B cell (primary cell): Measurements from ENCODE around the gene GDF9. TPM values are rescaled to one million over a fixed set of nuclear protein-coding genes. Genes with fewer than 3 reads are reported as not detected.

Experiments
- ATAC-seq: fragments of 200-7000 bp; cut with Tn5 transposase; one replicate; pipeline ENCODE4 v1.10.0; 2021; ENCODE audit warnings: low read depth, mild to moderate bottlenecking, moderate number of reproducible peaks, moderate library complexity
- CTCF ChIA-PET: fragments of 350-600 bp; sonication (Branson Sonifier 250); formaldehyde crosslinking; loops from one replicate; lab custom pipeline; 2021; ENCODE audit warnings: antibody characterized with exemption, inconsistent platforms; lab: Charles Lee
- POLR2A ChIA-PET: fragments of 350-600 bp; sonication (Branson Sonifier 250); formaldehyde crosslinking; loops from one replicate; lab custom pipeline; 2021; ENCODE audit warnings: antibody characterized with exemption; lab: Charles Lee
- DNase-seq: peaks from one replicate; pipeline ENCODE4 v3.0.0; 2013
- H2AFZ ChIP-seq: 2 replicates; pipeline ENCODE4 v1.6.1; 2012; ENCODE audit warnings: mild to moderate bottlenecking, low read depth, low read length; ENCODE audit not compliant: insufficient read depth, poor library complexity, severe bottlenecking
- H3K27ac ChIP-seq, 2 donors: 1 replicate in 1 of 2; 2 replicates in 1 of 2; pipeline ENCODE4 v1.5.1; 2012 to 2013; ENCODE audit warnings: low read length in 2 of 2, mild to moderate bottlenecking in 2 of 2, moderate library complexity in 1 of 2
- H3K27me3 ChIP-seq, 4 experiments: fragments of 200-600 bp in 1 of 4; sonication (generic) in 1 of 4; replicated peaks in 1 of 4; 1 replicate in 2 of 4; 2 replicates in 2 of 4; pipeline versions ENCODE4 v1.6.1 to v1.7.0; 2013 to 2016; ENCODE audit warnings: low read length in 3 of 4, mild to moderate bottlenecking in 2 of 4, mixed read lengths in 1 of 4, moderate library complexity in 1 of 4; ENCODE audit not compliant: insufficient read depth in 4 of 4, control insufficient read depth in 3 of 4; ENCODE audit errors: control extremely low read depth in 1 of 4
- H3K36me3 ChIP-seq, 2 experiments: replicated peaks in 1 of 2; 1 replicate in 1 of 2; 2 replicates in 1 of 2; pipeline versions ENCODE4 v1.6.1 to v1.7.1; 2013; ENCODE audit warnings: low read length in 1 of 2; ENCODE audit not compliant: insufficient read depth in 2 of 2, control insufficient read depth in 1 of 2; ENCODE audit errors: control extremely low read depth in 1 of 2, extremely low read depth in 1 of 2
- H3K4me1 ChIP-seq, 2 donors: fragments of 200-600 bp in 1 of 2; sonication (generic) in 1 of 2; 1 replicate in 1 of 2; 2 replicates in 1 of 2; pipeline versions ENCODE4 v1.5.1 to v1.6.1; 2013 to 2017; ENCODE audit warnings: low read length in 2 of 2; ENCODE audit not compliant: control insufficient read depth in 2 of 2, insufficient read depth in 2 of 2
- H3K4me2 ChIP-seq: replicated peaks from 2 replicates; pipeline ENCODE3; 2012; ENCODE audit warnings: mild to moderate bottlenecking, low read depth, low read length; ENCODE audit not compliant: poor library complexity, severe bottlenecking
- H3K4me3 ChIP-seq, 5 experiments: fragments of 200-600 bp in 1 of 5; sonication (generic) in 1 of 5; 1 replicate in 3 of 5; 2 replicates in 2 of 5; pipeline versions ENCODE4 v1.5.1 to v1.7.0; 2011 to 2016; ENCODE audit warnings: low read length in 4 of 5, mild to moderate bottlenecking in 4 of 5, low read depth in 2 of 5, control low read depth in 1 of 5, moderate library complexity in 1 of 5; ENCODE audit not compliant: insufficient read depth in 1 of 5; ENCODE audit errors: control extremely low read depth in 1 of 5, extremely low read depth in 1 of 5
- H3K79me2 ChIP-seq: fragments of 200-600 bp; sonication (generic); one replicate; pipeline ENCODE4 v1.6.0; 2016; ENCODE audit warnings: low read length; ENCODE audit not compliant: control insufficient read depth, insufficient read depth
- H3K9ac ChIP-seq: fragments of 200-600 bp; sonication (generic); 2 replicates; pipeline ENCODE4 v1.6.1; 2017; ENCODE audit warnings: mild to moderate bottlenecking, low read length, moderate library complexity
- H3K9me3 ChIP-seq, 3 donors: one replicate each; pipeline versions ENCODE4 v1.6.1 to v1.7.1; 2013; ENCODE audit warnings: low read length in 2 of 3; ENCODE audit not compliant: control insufficient read depth in 2 of 3, insufficient read depth in 1 of 3; ENCODE audit errors: control extremely low read depth in 1 of 3
- H4K20me1 ChIP-seq: 2 replicates; pipeline ENCODE4 v1.6.0; 2012; ENCODE audit warnings: mild to moderate bottlenecking, low read length; ENCODE audit not compliant: insufficient read depth, control insufficient read depth, poor library complexity, severe bottlenecking
- H3K27ac Mint-ChIP-seq: one replicate; pipeline ENCODE4 v1.8.0; 2021; ENCODE audit warnings: mixed read lengths
- H3K27me3 Mint-ChIP-seq: one replicate; pipeline ENCODE4 v1.8.0; 2021; ENCODE audit warnings: mixed read lengths
- H3K4me1 Mint-ChIP-seq: one replicate; pipeline ENCODE4 v1.8.0; 2021; ENCODE audit warnings: mixed read lengths
- H3K4me3 Mint-ChIP-seq: one replicate; pipeline ENCODE4 v1.8.0; 2021; ENCODE audit warnings: mixed read lengths
- H3K9me3 Mint-ChIP-seq: one replicate; pipeline ENCODE4 v1.8.0; 2022; ENCODE audit warnings: mixed read lengths; ENCODE audit not compliant: insufficient read depth
- EZH2 ChIP-seq: IDR thresholded peaks from 2 replicates; pipeline ENCODE4 v1.6.1; 2012; ENCODE audit warnings: borderline replicate concordance, low read depth, mild to moderate bottlenecking, moderate library complexity, low read length; ENCODE audit not compliant: insufficient read depth, poor library complexity, severe bottlenecking
- WGBS: methylation state at CpG from one replicate; pipeline ENCODE4 v1.1.5; 2013; ENCODE audit warnings: missing lambda C conversion rate; ENCODE audit not compliant: insufficient coverage; 5-methylcytosine and 5-hydroxymethylcytosine counted together
- intact Hi-C: fragments of 100-400 bp; cut with micrococcal nuclease; formaldehyde crosslinking; loops from one replicate; pipeline ENCODE4 v1.10.0; 2022
- polyA plus RNA-seq: library from polyadenylated mRNA; depleted of rRNA; stranded (reverse); fragments of >200 nt; gene quantifications from 2 replicates; pipeline ENCODE4 v1.2.3, GENCODE V29; 2012
- total RNA-seq, 2 donors: library from RNA; stranded (reverse); fragments of 120-200 nt in 1 of 2; gene quantifications; 1 replicate in 1 of 2; 2 replicates in 1 of 2; pipeline versions ENCODE4 v1.2.3 to v1.2.4, GENCODE V29; 2013 to 2022
- TF ChIP-seq, protein P1 (sequence below): fragments of 200-600 bp; IDR thresholded peaks from one replicate; pipeline ENCODE4 v1.8.0; 2022; ENCODE audit warnings: antibody characterized with exemption, mild to moderate bottlenecking

GDF9 gene
- total and polyA plus RNA-seq, 2 donors (not counting 1 experiment from before 2014, with no cell fraction given): 0.67 to 0.88 TPM

DNA sequence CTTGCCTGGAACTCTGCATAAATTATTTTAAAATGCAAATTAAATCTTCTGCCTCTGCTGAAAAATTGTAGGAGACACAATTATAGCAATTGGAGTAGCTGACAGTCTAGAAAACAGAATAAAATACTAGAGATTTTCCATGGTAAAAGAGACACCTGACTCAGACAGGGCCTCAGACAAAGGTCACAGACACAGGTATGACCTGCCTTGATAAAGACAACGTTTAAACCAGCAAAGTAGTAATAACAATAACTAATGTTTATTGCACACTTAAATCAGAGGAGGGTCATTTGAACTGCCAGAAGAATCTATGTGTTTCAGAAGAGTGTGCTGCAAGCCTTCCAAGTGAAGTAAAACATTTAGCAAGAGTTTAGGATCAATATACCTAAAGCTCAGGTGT, 49.3 kb downstream of the GDF9 start:
- ATAC-seq (no peak), DNase-seq (no peak)
- no peaks in the 10 kb centered on the region for H3K9me3 Mint-ChIP-seq
- ChIA-PET POLR2A (no interaction called here), CTCF (interaction anchor here (1.3 to 6.2 kb wide), 6 partner anchors 9 to 579 kb away, joined by 3 to 66 read pairs (median 6); no protein-coding TSS in a partner anchor)
- H3K79me2 ChIP-seq: no peaks in the 10 kb centered on the region
- H3K9ac ChIP-seq: no peak overlapping the region
- WGBS: no CpG with 5 or more reads among the region's 1 CpG
- H3K4me1 Mint-ChIP-seq: peaks cover 22% of the 10 kb centered on the region
- TF ChIP-seq EZH2: no peak
- TF ChIP-seq, protein P1, sequence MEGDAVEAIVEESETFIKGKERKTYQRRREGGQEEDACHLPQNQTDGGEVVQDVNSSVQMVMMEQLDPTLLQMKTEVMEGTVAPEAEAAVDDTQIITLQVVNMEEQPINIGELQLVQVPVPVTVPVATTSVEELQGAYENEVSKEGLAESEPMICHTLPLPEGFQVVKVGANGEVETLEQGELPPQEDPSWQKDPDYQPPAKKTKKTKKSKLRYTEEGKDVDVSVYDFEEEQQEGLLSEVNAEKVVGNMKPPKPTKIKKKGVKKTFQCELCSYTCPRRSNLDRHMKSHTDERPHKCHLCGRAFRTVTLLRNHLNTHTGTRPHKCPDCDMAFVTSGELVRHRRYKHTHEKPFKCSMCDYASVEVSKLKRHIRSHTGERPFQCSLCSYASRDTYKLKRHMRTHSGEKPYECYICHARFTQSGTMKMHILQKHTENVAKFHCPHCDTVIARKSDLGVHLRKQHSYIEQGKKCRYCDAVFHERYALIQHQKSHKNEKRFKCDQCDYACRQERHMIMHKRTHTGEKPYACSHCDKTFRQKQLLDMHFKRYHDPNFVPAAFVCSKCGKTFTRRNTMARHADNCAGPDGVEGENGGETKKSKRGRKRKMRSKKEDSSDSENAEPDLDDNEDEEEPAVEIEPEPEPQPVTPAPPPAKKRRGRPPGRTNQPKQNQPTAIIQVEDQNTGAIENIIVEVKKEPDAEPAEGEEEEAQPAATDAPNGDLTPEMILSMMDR: no peak
- no peaks in the 10 kb centered on the region for H4K20me1 ChIP-seq
- no peak overlapping the region for H3K27ac Mint-ChIP-seq
- no peak overlapping the region for H3K4me3 ChIP-seq
- H3K4me3 Mint-ChIP-seq: no peak overlapping the region
- peaks cover 0 to 5% (median 0%) of the 10 kb centered on the region in 3 donors for H3K9me3 ChIP-seq
- H3K36me3 ChIP-seq: no peaks in the 10 kb centered on the region
- no peak overlapping the region for H3K27ac ChIP-seq
- H3K27me3 Mint-ChIP-seq: peaks cover 23% of the 10 kb centered on the region
- intact Hi-C loops: loop anchor here (2.0 kb wide), 1 partner anchor 80 kb away; the partner anchor contains the start of gene KIF3A
- no peak overlapping the region for H2AFZ ChIP-seq
- no peak overlapping the region for H3K4me2 ChIP-seq
- peaks cover 0 to 47% (median 22%) of the 10 kb centered on the region in 4 experiments for H3K27me3 ChIP-seq
- H3K4me1 ChIP-seq: peaks cover 24% of the 10 kb centered on the region in 2 donors

DNA sequence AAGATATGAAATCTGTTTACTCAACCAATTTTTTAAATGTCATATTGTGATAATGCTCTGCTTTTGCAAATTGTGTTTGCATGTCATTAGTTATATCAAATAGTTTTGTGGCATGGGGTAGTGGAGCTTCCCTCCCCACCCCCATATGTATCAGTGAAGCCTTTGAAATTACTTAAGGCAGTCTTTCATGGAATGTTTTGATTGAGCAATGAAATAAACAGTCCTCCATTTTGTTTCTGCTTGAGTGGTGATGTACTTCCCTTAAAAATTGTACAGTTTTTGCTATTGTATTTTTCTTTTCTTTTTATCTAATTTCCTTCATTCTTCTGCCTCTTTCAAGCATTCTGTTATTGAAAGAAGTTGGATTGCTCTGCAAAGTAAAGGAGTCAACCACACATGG, 49.7 kb downstream of the GDF9 start:
- POLR2A ChIA-PET: no interaction called here

More for the DNA sequence above, 49.7 kb downstream of the GDF9 start:
- H3K27ac Mint-ChIP-seq: no peak overlapping the region
- H3K4me1 ChIP-seq: peaks cover 24% of the 10 kb centered on the region in 2 donors
- H3K27ac ChIP-seq: no peak overlapping the region
- CTCF ChIA-PET: interaction anchor here (1.6 to 1.8 kb wide), 2 partner anchors 432 to 578 kb away, joined by 3 to 7 read pairs; no protein-coding TSS in a partner anchor
- H3K79me2 ChIP-seq: no peaks in the 10 kb centered on the region
- ATAC-seq (no peak), DNase-seq (no peak)
- peaks cover 24% of the 10 kb centered on the region for H3K27me3 Mint-ChIP-seq
- H3K4me3 Mint-ChIP-seq: no peak overlapping the region
- no peak overlapping the region for H3K4me2 ChIP-seq
- H3K4me3 ChIP-seq: no peak overlapping the region
- no peaks in the 10 kb centered on the region for H4K20me1 ChIP-seq
- no peak overlapping the region for H2AFZ ChIP-seq
- H3K4me1 Mint-ChIP-seq: peaks cover 22% of the 10 kb centered on the region
- H3K36me3 ChIP-seq: no peaks in the 10 kb centered on the region
- no peaks in the 10 kb centered on the region for H3K9me3 Mint-ChIP-seq
- intact Hi-C loops: loop anchor here (2.0 kb wide), 1 partner anchor 80 kb away; the partner anchor contains the start of gene KIF3A
- H3K27me3 ChIP-seq: peaks cover 0 to 47% (median 24%) of the 10 kb centered on the region in 4 experiments
- peaks cover 0 to 5% (median under 1%) of the 10 kb centered on the region in 3 donors for H3K9me3 ChIP-seq
- no peak for TF ChIP-seq EZH2
- TF ChIP-seq, protein P1: no peak
- H3K9ac ChIP-seq: no peak overlapping the region
